Endothelial cell of umbilical vein (primary cell): ENCODE results near the gene METRNL. TPM values are rescaled to one million over a fixed set of nuclear protein-coding genes. Genes with fewer than 3 reads are reported as not detected.

ENCODE experiments used
- BruUV-seq: library from RNA; stranded (reverse); fragments of 400-500 nt; replicated peaks from 2 replicates; lab custom pipeline; 2021; lab: Mats Ljungman, UMichigan
- CTCF ChIA-PET: fragments of 300-600, 350-600 bp; sonication (Branson Sonifier 250); formaldehyde crosslinking; loops from one replicate; lab custom pipeline; 2021; ENCODE audit warnings: antibody characterized with exemption, inconsistent platforms; lab: Charles Lee
- POLR2A ChIA-PET: fragments of 300-600, 350-600 bp; sonication (Branson Sonifier 250); formaldehyde crosslinking; loops from one replicate; lab custom pipeline; 2021; ENCODE audit warnings: antibody characterized with exemption, inconsistent platforms; lab: Charles Lee
- DNase-seq: peaks from one replicate; pipeline ENCODE4 v3.0.0-alpha.2; 2011; ENCODE audit warnings: low read depth, low spot score
- FAIRE-seq: peaks from 2 replicates; lab custom pipeline; 2011; peaks lifted over from hg19 to GRCh38; lab: Jason Lieb, UNC
- H2AFZ ChIP-seq: 2 replicates; pipeline ENCODE4 v1.6.0; 2012; ENCODE audit warnings: low read depth, low read length, control low read depth, inconsistent platforms
- H3K27ac ChIP-seq: 2 replicates; pipeline ENCODE4 v1.5.1; 2011; ENCODE audit warnings: low read depth, mild to moderate bottlenecking, control low read depth, low read length, moderate library complexity; ENCODE audit not compliant: insufficient read depth
- H3K27me3 ChIP-seq, 2 experiments: 2 replicates each; pipeline versions ENCODE4 v1.6.0 to v1.6.1; 2011; ENCODE audit warnings: low read length in 2 of 2, mixed read lengths in 1 of 2; ENCODE audit not compliant: control insufficient read depth in 2 of 2, insufficient read depth in 2 of 2
- H3K36me3 ChIP-seq, 2 experiments: 2 replicates in 1 of 2; 3 replicates in 1 of 2; pipeline ENCODE4 v1.5.1; 2011; ENCODE audit warnings: low read length in 2 of 2, mild to moderate bottlenecking in 1 of 2, moderate library complexity in 1 of 2; ENCODE audit not compliant: control insufficient read depth in 2 of 2, insufficient read depth in 2 of 2; ENCODE audit errors: extremely low read depth in 1 of 2
- H3K4me1 ChIP-seq: 3 replicates; pipeline ENCODE4 v1.5.1; 2011; ENCODE audit warnings: mild to moderate bottlenecking, low read length; ENCODE audit not compliant: control insufficient read depth, insufficient read depth; ENCODE audit errors: extremely low read depth
- H3K4me2 ChIP-seq: 2 replicates; pipeline ENCODE4 v1.6.1; 2011; ENCODE audit warnings: low read length, control low read depth, mixed read lengths; ENCODE audit not compliant: insufficient read depth
- H3K4me3 ChIP-seq, 3 experiments: fragments of 200-600 bp in 1 of 3; sonication (generic), shearing (Covaris generic) in 1 of 3; replicated peaks in 1 of 3; 2 replicates each; pipeline ENCODE4 v1.5.1; 2011 to 2016; ENCODE audit warnings: control low read depth in 3 of 3, low read length in 3 of 3, mild to moderate bottlenecking in 2 of 3, inconsistent platforms in 1 of 3, low read depth in 1 of 3, moderate library complexity in 1 of 3; ENCODE audit not compliant: insufficient read depth in 1 of 3
- H3K79me2 ChIP-seq: 2 replicates; pipeline ENCODE4 v1.6.0; 2012; ENCODE audit warnings: low read length, inconsistent platforms; ENCODE audit not compliant: control insufficient read depth, insufficient read depth
- H3K9ac ChIP-seq: replicated peaks from 2 replicates; pipeline ENCODE3; 2011; ENCODE audit warnings: low read length, control low read depth; ENCODE audit not compliant: insufficient read depth; ENCODE audit errors: extremely low read depth
- H3K9me1 ChIP-seq: replicated peaks from 3 replicates; pipeline ENCODE4 v1.6.0; 2011; ENCODE audit warnings: mild to moderate bottlenecking, low read length; ENCODE audit not compliant: control insufficient read depth, insufficient read depth; ENCODE audit errors: extremely low read depth
- H3K9me3 ChIP-seq: replicated peaks from 2 replicates; pipeline ENCODE4 v1.5.1; 2012; ENCODE audit warnings: low read length, inconsistent platforms; ENCODE audit not compliant: control insufficient read depth, insufficient read depth
- H4K20me1 ChIP-seq: replicated peaks from 2 replicates; pipeline ENCODE3; 2011; ENCODE audit warnings: mild to moderate bottlenecking, low read length; ENCODE audit not compliant: control insufficient read depth, insufficient read depth; ENCODE audit errors: extremely low read depth
- EZH2 ChIP-seq: IDR thresholded peaks from 2 replicates; pipeline ENCODE4 v1.6.1; 2012; ENCODE audit warnings: borderline replicate concordance, low read depth, mild to moderate bottlenecking, moderate library complexity, low read length, inconsistent platforms; ENCODE audit not compliant: severe bottlenecking
- FOS ChIP-seq: IDR thresholded peaks from 2 replicates; pipeline ENCODE4 v1.6.1; 2011; ENCODE audit warnings: mild to moderate bottlenecking, low read length, moderate library complexity, borderline replicate concordance; ENCODE audit not compliant: insufficient read depth
- GATA2 ChIP-seq: IDR thresholded peaks from 2 replicates; pipeline ENCODE4 v1.7.0; 2011; ENCODE audit warnings: low read depth, mild to moderate bottlenecking, moderate library complexity, mixed read lengths, low read length; ENCODE audit not compliant: insufficient read length, insufficient read depth
- JUN ChIP-seq: IDR thresholded peaks from 2 replicates; pipeline ENCODE4 v1.6.1; 2011; ENCODE audit warnings: borderline replicate concordance, low read depth; ENCODE audit not compliant: insufficient read length, insufficient read depth
- MAX ChIP-seq: IDR thresholded peaks from 2 replicates; pipeline ENCODE4 v1.6.1; 2011; ENCODE audit not compliant: insufficient read depth, insufficient read length
- MYC ChIP-seq: IDR thresholded peaks from one replicate; pipeline ENCODE4 v1.6.1; 2011; ENCODE audit warnings: mild to moderate bottlenecking, low read depth, low read length
- POLR2A ChIP-seq: IDR thresholded peaks from 2 replicates; pipeline ENCODE4 v1.6.1; 2012; ENCODE audit warnings: low read depth, mild to moderate bottlenecking, control low read depth, low read length
- POLR2AphosphoS5 ChIP-seq: IDR thresholded peaks from 2 replicates; pipeline ENCODE4 v1.6.1; 2012; ENCODE audit warnings: low read depth, mild to moderate bottlenecking, control low read depth, low read length, moderate library complexity; ENCODE audit not compliant: insufficient read depth
- dilution Hi-C: fragments of 300-500 bp; cut with MboI; formaldehyde crosslinking; loops from one replicate; pipeline ENCODE4 v1.15.0; 2019; ENCODE audit warnings: low sequenced_read_pairs; ENCODE audit not compliant: extremely low pct_ligation_motif_present
- intact Hi-C: fragments of 100-400 bp; cut with micrococcal nuclease; formaldehyde crosslinking; loops from one replicate; pipeline ENCODE4 v1.10.0; 2022
- polyA plus RNA-seq, 4 experiments: library from polyadenylated mRNA; depleted of rRNA in 3 of 4; stranded (reverse) in 3 of 4; unstranded in 1 of 4; fragments of >200 nt; gene quantifications; 2 replicates each; pipeline versions ENCODE4 v1.2.1 to v1.2.3, GENCODE V29; 2011 to 2012; ENCODE audit warnings: missing spikeins in 1 of 4
- total RNA-seq: library from RNA; stranded (reverse); gene quantifications from 2 replicates; pipeline ENCODE4 v1.2.3, GENCODE V29; 2021
- TF ChIP-seq, protein P1 (sequence below), 2 donors: IDR thresholded peaks; 1 replicate in 1 of 2; 2 replicates in 1 of 2; pipeline ENCODE4 v1.5.1; 2011; ENCODE audit warnings: low read length in 2 of 2, mild to moderate bottlenecking in 2 of 2, moderate library complexity in 2 of 2, control low read depth in 1 of 2, inconsistent platforms in 1 of 2, low read depth in 1 of 2; ENCODE audit not compliant: insufficient read depth in 1 of 2; ENCODE audit errors: extremely low read depth in 1 of 2

The METRNL gene
- total and polyA plus RNA-seq, 2 donors (not counting 3 experiments of a cell fraction or from before 2014, with no cell fraction given): 29.5 to 54.4 TPM

GRCh38 chr17:83079766-83080578, 563 bp downstream of the METRNL start:
- no TSS peak for BruUV-seq
- Histone ChIP-seq H3K4me1 (peaks cover 19% of the 10 kb centered on the region), H2AFZ (no peak overlapping the region)

More at GRCh38 chr17:83079766-83080578, 563 bp downstream of the METRNL start:
- dilution Hi-C loops: no loop called here
- no peak for DNase-seq
- H3K27ac ChIP-seq: no peak overlapping the region
- FAIRE-seq: no peak
- no peak for TF ChIP-seq GATA2
- no peak for TF ChIP-seq EZH2
- no peak for TF ChIP-seq JUN
- no peak for TF ChIP-seq POLR2A
- TF ChIP-seq POLR2AphosphoS5: no peak
- TF ChIP-seq, protein P1, sequence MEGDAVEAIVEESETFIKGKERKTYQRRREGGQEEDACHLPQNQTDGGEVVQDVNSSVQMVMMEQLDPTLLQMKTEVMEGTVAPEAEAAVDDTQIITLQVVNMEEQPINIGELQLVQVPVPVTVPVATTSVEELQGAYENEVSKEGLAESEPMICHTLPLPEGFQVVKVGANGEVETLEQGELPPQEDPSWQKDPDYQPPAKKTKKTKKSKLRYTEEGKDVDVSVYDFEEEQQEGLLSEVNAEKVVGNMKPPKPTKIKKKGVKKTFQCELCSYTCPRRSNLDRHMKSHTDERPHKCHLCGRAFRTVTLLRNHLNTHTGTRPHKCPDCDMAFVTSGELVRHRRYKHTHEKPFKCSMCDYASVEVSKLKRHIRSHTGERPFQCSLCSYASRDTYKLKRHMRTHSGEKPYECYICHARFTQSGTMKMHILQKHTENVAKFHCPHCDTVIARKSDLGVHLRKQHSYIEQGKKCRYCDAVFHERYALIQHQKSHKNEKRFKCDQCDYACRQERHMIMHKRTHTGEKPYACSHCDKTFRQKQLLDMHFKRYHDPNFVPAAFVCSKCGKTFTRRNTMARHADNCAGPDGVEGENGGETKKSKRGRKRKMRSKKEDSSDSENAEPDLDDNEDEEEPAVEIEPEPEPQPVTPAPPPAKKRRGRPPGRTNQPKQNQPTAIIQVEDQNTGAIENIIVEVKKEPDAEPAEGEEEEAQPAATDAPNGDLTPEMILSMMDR (IDR thresholded peaks at IDR 0.05; ENCODE audit: extremely low read depth in 1 of 2, insufficient read depth in 1 of 2, low read depth in 1 of 2, low read length in 2 of 2): no peak
- TF ChIP-seq MAX: no peak
- no peak for TF ChIP-seq FOS
- TF ChIP-seq MYC: no peak
- no peaks in the 10 kb centered on the region for H3K27me3 ChIP-seq
- CTCF ChIA-PET: interaction anchor here (0.7 to 1.0 kb wide), 4 partner anchors 10 to 298 kb away, joined by 3 to 6 read pairs (median 4); no protein-coding TSS in a partner anchor
- H3K36me3 ChIP-seq: peaks cover 0 to 1% of the 10 kb centered on the region in 2 experiments
- H3K9me1 ChIP-seq: no peaks in the 10 kb centered on the region
- H3K9ac ChIP-seq: peak overlapping the region; percentile 43
- H3K4me2 ChIP-seq: no peak overlapping the region
- H3K79me2 ChIP-seq: peaks cover 35% of the 10 kb centered on the region
- intact Hi-C loops: loop anchor here (2.0 to 5.0 kb wide), 2 partner anchors 31 to 118 kb away; no protein-coding TSS in a partner anchor
- peak overlapping the region; percentile 20 to 56 (median 42) for H3K4me3 ChIP-seq
- POLR2A ChIA-PET: interaction anchor here (0.6 kb wide), 1 partner anchor 31 kb away, joined by 3 read pairs; no protein-coding TSS in a partner anchor
- H4K20me1 ChIP-seq: no peaks in the 10 kb centered on the region
- H3K9me3 ChIP-seq: no peaks in the 10 kb centered on the region
